Central memory CD8-positive, alpha-beta T cell (primary cell): ENCODE measurements around the gene WASL.

ENCODE experiments used
- ATAC-seq: fragments of 150-1000 bp; cut with Tn5 transposase; replicated peaks from 2 replicates; pipeline ENCODE4 v1.10.0; 2022; ENCODE audit warnings: mild to moderate bottlenecking, moderate FRiP score, moderate number of reproducible peaks; ENCODE audit not compliant: poor library complexity, severe bottlenecking; ENCODE audit errors: extremely low read depth
- DNase-seq, 2 donors: peaks; one replicate each; pipeline ENCODE4 v3.0.0; 2021; ENCODE audit warnings: low spot score in 2 of 2
- H3K27ac Mint-ChIP-seq: one replicate; pipeline ENCODE4 v1.8.0; 2022; ENCODE audit warnings: low read depth, mild to moderate bottlenecking, moderate library complexity, mixed read lengths
- H3K27me3 Mint-ChIP-seq: one replicate; pipeline ENCODE4 v1.8.0; 2022; ENCODE audit warnings: mixed read lengths
- H3K36me3 Mint-ChIP-seq: one replicate; pipeline ENCODE4 v1.8.0; 2022; ENCODE audit warnings: mild to moderate bottlenecking, moderate library complexity, mixed read lengths; ENCODE audit not compliant: insufficient read depth
- H3K4me1 Mint-ChIP-seq: one replicate; pipeline ENCODE4 v1.8.0; 2022; ENCODE audit warnings: mixed read lengths
- H3K4me3 Mint-ChIP-seq: one replicate; pipeline ENCODE4 v1.8.0; 2022; ENCODE audit warnings: mild to moderate bottlenecking, moderate library complexity, mixed read lengths
- H3K9me3 Mint-ChIP-seq: one replicate; pipeline ENCODE4 v1.8.0; 2022; ENCODE audit warnings: mixed read lengths

WASL gene

DNA sequence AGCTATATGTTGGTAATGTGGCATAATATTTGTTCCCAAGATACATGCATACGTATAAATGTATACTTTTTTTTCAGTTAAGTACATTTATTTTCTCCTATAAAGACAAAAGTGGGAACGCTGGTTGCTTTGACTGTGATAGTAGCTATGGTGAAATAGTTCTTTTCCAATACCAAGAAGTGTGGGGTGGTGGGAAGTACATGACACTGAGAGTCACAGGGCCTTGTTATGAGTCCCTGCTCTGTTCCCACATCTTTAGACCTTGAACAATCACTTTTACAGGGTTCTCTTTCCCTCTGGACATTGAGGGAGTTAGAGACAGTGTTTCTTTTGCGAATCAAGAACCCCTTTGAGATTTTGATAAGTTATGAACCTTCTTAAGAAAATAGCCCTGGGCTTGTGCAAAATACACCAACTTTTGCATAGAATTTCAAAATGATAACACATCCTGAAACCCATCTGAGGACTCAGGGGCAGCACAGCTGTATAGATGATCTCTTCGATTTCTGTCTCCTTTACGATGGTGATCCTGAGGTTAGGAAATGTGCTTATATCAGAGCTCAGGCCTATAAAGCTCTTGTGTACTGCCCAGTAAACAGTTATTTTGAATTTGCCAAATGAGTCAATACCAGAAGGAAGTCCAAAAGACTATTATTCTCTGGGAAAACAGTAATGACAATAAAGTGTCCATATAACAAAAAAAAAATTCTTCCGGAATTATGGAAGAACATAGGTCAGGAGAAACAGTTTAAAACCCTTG, 92.1 kb downstream of the WASL start:
- Mint-ChIP-seq H3K4me3 (no peak overlapping the region), H3K27me3 (peaks cover 43% of the 10 kb centered on the region), H3K4me1 (no peaks in the 10 kb centered on the region), H3K36me3 (peaks cover 2% of the 10 kb centered on the region), H3K27ac (no peak overlapping the region), H3K9me3 (no peaks in the 10 kb centered on the region)
- ATAC-seq: no peak
- no peak for DNase-seq

DNA sequence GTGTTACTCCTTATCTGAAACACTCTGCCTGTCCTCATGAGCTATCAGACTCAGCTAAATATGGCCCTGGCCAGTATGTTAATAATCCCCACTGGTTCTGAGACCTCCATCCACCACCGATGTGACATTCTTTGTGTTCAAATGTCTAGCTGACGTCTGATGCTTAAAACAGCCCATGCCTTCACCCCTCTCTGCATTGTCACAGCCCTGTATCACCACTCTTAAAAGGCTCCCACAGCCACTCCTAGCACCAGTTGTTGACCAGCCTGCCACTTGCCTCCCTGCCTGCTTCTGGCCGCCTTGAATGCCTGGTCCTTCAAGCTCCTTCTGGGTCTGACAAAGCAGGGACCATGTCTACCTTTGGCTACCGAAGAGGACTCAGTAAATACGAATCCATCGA, 93.2 kb downstream of the WASL start, which contains the start of gene LMOD2:
TSS of gene LMOD2 (plus strand) at position 253 of the 400 bp plus-strand sequence. CDS start at position 351, 98 bp downstream.
- ATAC-seq (no peak), DNase-seq (no peak)
- no peak within 1 kb of the TSS for H3K27ac Mint-ChIP-seq
- peaks cover 32% of the 10 kb centered on the region for H3K27me3 Mint-ChIP-seq
- peaks cover 2% of the 10 kb centered on the region for H3K36me3 Mint-ChIP-seq
- no peaks in the 10 kb centered on the region for H3K4me1 Mint-ChIP-seq
- H3K9me3 Mint-ChIP-seq: no peaks in the 10 kb centered on the region
- no peak within 1 kb of the TSS for H3K4me3 Mint-ChIP-seq

GRCh38 chr7:123653162-123653561, 95.6 kb downstream of the WASL start:
- no peak for ATAC-seq
- H3K4me3 Mint-ChIP-seq: no peak overlapping the region
- H3K4me1 Mint-ChIP-seq: no peaks in the 10 kb centered on the region
- H3K27me3 Mint-ChIP-seq: peaks cover 23% of the 10 kb centered on the region
- no peak for DNase-seq
- H3K9me3 Mint-ChIP-seq: no peaks in the 10 kb centered on the region
- H3K27ac Mint-ChIP-seq: no peak overlapping the region
- H3K36me3 Mint-ChIP-seq: no peaks in the 10 kb centered on the region

DNA sequence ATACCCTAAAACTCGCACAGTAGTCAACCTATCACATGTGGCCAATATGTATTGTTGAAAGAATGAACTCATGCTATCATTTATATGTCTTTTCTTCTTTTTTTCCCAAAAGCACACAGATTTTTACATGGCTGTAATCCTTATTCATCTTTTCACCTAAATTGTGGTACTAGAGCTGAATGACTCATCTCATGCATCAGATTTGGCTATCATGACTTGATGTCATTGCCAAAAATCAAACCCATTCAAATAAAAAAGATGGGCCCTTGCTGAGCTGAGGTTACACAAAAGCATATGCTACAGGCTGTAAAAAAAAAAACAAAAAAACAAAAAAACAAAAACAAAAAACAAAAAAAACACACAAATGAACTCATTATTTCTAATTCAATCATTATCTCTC, 96.4 kb downstream of the WASL start:
- H3K27ac Mint-ChIP-seq: no peak overlapping the region
- peaks cover 28% of the 10 kb centered on the region for H3K27me3 Mint-ChIP-seq
- DNase-seq (no peak), ATAC-seq (no peak)
- no peaks in the 10 kb centered on the region for H3K4me1 Mint-ChIP-seq
- H3K36me3 Mint-ChIP-seq: no peaks in the 10 kb centered on the region
- no peak overlapping the region for H3K4me3 Mint-ChIP-seq
- H3K9me3 Mint-ChIP-seq: no peaks in the 10 kb centered on the region

DNA sequence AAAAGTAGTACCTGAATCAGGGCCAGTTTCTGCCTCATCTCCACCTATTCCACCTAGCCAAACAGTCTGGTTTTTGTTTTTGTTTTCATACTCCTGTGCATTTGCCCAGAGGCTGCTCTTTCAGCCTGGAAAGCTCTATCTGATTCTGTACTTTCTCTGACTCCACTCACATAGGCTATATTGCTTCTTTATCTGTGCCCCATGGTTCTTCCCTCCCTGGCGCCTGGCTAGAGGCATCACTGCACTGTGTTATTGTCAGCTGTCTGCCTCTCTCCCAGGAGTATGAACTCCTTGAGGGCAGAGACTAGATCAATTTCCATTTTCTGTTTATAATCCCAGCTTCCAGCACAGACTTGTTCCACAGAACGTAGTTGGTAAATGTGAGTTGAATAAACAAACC, 98.2 kb downstream of the WASL start:
- Mint-ChIP-seq H3K9me3 (no peaks in the 10 kb centered on the region), H3K36me3 (no peaks in the 10 kb centered on the region), H3K27me3 (peaks cover 39% of the 10 kb centered on the region), H3K27ac (no peak overlapping the region), H3K4me1 (no peaks in the 10 kb centered on the region), H3K4me3 (no peak overlapping the region)
- DNase-seq (no peak), ATAC-seq (no peak)

GRCh38 chr7:123649964-123650363, 98.8 kb downstream of the WASL start:
- Mint-ChIP-seq H3K4me1 (no peaks in the 10 kb centered on the region), H3K4me3 (no peak overlapping the region), H3K27me3 (peaks cover 42% of the 10 kb centered on the region), H3K36me3 (no peaks in the 10 kb centered on the region), H3K9me3 (no peaks in the 10 kb centered on the region), H3K27ac (no peak overlapping the region)
- DNase-seq (no peak), ATAC-seq (no peak)

GRCh38 chr7:123647106-123647730, 101.6 kb downstream of the WASL start:
- Mint-ChIP-seq H3K4me3 (no peak overlapping the region), H3K27me3 (peaks cover 69% of the 10 kb centered on the region), H3K4me1 (no peaks in the 10 kb centered on the region), H3K27ac (no peak overlapping the region), H3K36me3 (no peaks in the 10 kb centered on the region), H3K9me3 (no peaks in the 10 kb centered on the region)
- DNase-seq (no peak), ATAC-seq (no peak)

- Mint-ChIP-seq H3K27ac (no peak overlapping the region), H3K9me3 (no peaks in the 10 kb centered on the region), H3K27me3 (peaks cover 81% of the 10 kb centered on the region), H3K4me1 (no peaks in the 10 kb centered on the region), H3K36me3 (no peaks in the 10 kb centered on the region), H3K4me3 (no peak overlapping the region)
- no peak for DNase-seq
- no peak for ATAC-seq
Measured at GRCh38 chr7:123645516-123645915, 103.3 kb downstream of the WASL start.

DNA sequence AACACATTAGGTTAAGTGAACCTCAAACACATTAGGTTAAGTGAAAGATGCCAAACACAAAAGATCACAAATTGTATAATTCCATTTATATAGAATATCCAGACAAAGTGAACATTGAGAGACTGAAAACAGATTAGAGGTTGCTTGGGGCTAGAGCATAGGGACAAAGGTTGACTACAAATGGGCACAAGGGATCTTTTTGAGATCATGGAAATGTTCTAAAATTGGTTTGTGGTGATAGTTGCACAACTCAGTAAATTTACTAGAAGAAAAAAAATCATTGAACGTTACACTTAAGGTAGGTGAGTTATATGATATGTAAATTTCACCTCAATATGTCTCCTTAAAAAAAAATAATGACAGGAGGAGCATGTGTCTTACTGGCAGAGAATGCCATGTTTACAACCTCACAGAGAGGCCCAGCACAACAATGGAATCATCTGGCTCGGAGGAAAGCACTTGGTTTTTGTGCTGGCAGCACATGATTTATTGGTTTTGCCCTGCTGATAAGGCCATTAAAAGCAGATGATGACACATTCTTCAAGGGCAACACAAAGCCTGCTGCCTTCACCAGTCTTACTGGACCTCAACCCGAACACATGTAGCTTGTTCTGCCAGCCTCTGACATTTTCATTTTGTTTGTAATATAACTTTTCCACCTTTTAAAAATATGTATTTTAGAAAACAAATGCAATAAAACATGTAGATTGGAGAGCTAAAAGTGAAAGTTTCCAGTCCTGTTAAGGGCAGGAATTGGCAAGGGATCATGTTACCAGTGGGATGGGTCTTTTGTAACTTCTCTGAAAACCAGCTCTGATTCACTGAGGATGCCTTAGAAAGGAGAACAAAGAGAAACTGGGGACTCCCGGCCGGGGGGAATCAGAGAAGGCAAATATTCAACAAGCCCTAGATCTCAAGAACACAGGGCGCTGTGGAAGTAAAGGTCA, 105.0 kb downstream of the WASL start:
- no peaks in the 10 kb centered on the region for H3K9me3 Mint-ChIP-seq
- H3K36me3 Mint-ChIP-seq: no peaks in the 10 kb centered on the region
- no peak for DNase-seq
- H3K4me1 Mint-ChIP-seq: no peaks in the 10 kb centered on the region
- H3K27ac Mint-ChIP-seq: no peak overlapping the region
- no peak for ATAC-seq
- no peak overlapping the region for H3K4me3 Mint-ChIP-seq
- peaks cover 80% of the 10 kb centered on the region for H3K27me3 Mint-ChIP-seq

GRCh38 chr7:123641901-123642300, 106.9 kb downstream of the WASL start:
- no peaks in the 10 kb centered on the region for H3K36me3 Mint-ChIP-seq
- H3K27ac Mint-ChIP-seq: no peak overlapping the region
- ATAC-seq (no peak), DNase-seq (no peak)
- no peaks in the 10 kb centered on the region for H3K4me1 Mint-ChIP-seq
- peaks cover 85% of the 10 kb centered on the region for H3K27me3 Mint-ChIP-seq
- no peak overlapping the region for H3K4me3 Mint-ChIP-seq
- H3K9me3 Mint-ChIP-seq: no peaks in the 10 kb centered on the region

GRCh38 chr7:123640583-123640982, 108.2 kb downstream of the WASL start:
- Mint-ChIP-seq H3K27me3 (peaks cover 76% of the 10 kb centered on the region), H3K9me3 (no peaks in the 10 kb centered on the region), H3K4me1 (no peaks in the 10 kb centered on the region), H3K4me3 (no peak overlapping the region), H3K27ac (no peak overlapping the region), H3K36me3 (no peaks in the 10 kb centered on the region)
- ATAC-seq: no peak
- no peak for DNase-seq

DNA sequence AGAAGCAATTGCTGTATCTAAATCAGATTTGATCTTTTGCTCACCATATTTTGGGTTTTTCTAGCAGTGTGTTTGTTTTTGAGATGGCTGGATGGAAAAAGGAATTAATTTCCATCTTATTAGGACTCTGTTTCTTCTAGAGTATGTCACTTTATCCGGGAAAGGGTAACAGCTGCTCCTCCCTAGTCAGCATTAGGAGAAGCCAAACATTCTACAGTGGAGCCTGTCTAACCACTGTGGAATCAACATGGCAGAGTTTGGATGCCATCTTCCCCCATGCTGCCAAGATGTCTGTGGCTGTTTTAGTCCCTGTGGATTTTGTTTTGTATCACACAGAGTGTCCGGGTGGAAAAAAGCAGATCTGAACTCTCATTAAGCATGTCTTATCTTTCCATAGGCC, 109.2 kb downstream of the WASL start:
- H3K4me3 Mint-ChIP-seq: no peak overlapping the region
- H3K27ac Mint-ChIP-seq: no peak overlapping the region
- H3K9me3 Mint-ChIP-seq: no peaks in the 10 kb centered on the region
- peaks cover 66% of the 10 kb centered on the region for H3K27me3 Mint-ChIP-seq
- ATAC-seq (no peak), DNase-seq (no peak)
- no peaks in the 10 kb centered on the region for H3K4me1 Mint-ChIP-seq
- no peaks in the 10 kb centered on the region for H3K36me3 Mint-ChIP-seq
